HEK293 (cell line): ENCODE data around the gene GCDH.
A peak's percentile ranks its signal among the peaks of the same experiment; 100 is the strongest.

Experiments
- CTCF ChIP-seq: fragments of 450-650 bp; formaldehyde crosslinking; IDR thresholded peaks from 2 replicates; pipeline ENCODE4 v1.5.1; 2016; ENCODE audit warnings: missing biosample characterization, missing genetic modification characterization
- GLI4 ChIP-seq: fragments of 450-650 bp; formaldehyde crosslinking; IDR thresholded peaks from 2 replicates; pipeline ENCODE4 v1.5.1; 2016; ENCODE audit warnings: missing biosample characterization, missing genetic modification characterization
- KLF16 ChIP-seq: fragments of 450-650 bp; formaldehyde crosslinking; IDR thresholded peaks from 2 replicates; pipeline ENCODE4 v1.5.1; 2017; ENCODE audit warnings: missing biosample characterization, missing genetic modification characterization
- PRDM10 ChIP-seq: fragments of 450-650 bp; formaldehyde crosslinking; IDR thresholded peaks from 2 replicates; pipeline ENCODE4 v1.5.1; 2016; ENCODE audit warnings: missing biosample characterization, missing genetic modification characterization
- SP2 ChIP-seq: fragments of 450-650 bp; formaldehyde crosslinking; IDR thresholded peaks from 2 replicates; pipeline ENCODE4 v1.5.1; 2016; ENCODE audit warnings: missing biosample characterization, missing genetic modification characterization
- TSHZ1 ChIP-seq: fragments of 450-650 bp; formaldehyde crosslinking; IDR thresholded peaks from 2 replicates; pipeline ENCODE4 v1.5.1; 2016; ENCODE audit warnings: missing biosample characterization, missing genetic modification characterization, borderline replicate concordance
- ZBTB11 ChIP-seq: fragments of 450-650 bp; formaldehyde crosslinking; conservative IDR thresholded peaks from 2 replicates; pipeline ENCODE4 v1.5.1; 2016; ENCODE audit warnings: low read depth, missing biosample characterization, missing genetic modification characterization
- ZBTB48 ChIP-seq: fragments of 450-650 bp; formaldehyde crosslinking; IDR thresholded peaks from 2 replicates; pipeline ENCODE4 v1.5.1; 2016; ENCODE audit warnings: missing biosample characterization, missing genetic modification characterization
- ZBTB7A ChIP-seq: fragments of 450-650 bp; formaldehyde crosslinking; IDR thresholded peaks from 2 replicates; pipeline ENCODE4 v1.5.1; 2016; ENCODE audit warnings: low read depth, missing biosample characterization, missing genetic modification characterization
- ZEB2 ChIP-seq: fragments of 450-650 bp; formaldehyde crosslinking; IDR thresholded peaks from 2 replicates; pipeline ENCODE4 v1.5.1; 2016; ENCODE audit warnings: missing biosample characterization, missing genetic modification characterization
- ZFHX2 ChIP-seq: fragments of 450-650 bp; formaldehyde crosslinking; conservative IDR thresholded peaks from 2 replicates; pipeline ENCODE4 v1.5.1; 2016; ENCODE audit warnings: missing biosample characterization, missing genetic modification characterization
- ZFP37 ChIP-seq: fragments of 450-650 bp; formaldehyde crosslinking; IDR thresholded peaks from 2 replicates; pipeline ENCODE4 v1.5.1; 2016; ENCODE audit warnings: missing biosample characterization, missing genetic modification characterization
- ZFP69B ChIP-seq: fragments of 450-650 bp; formaldehyde crosslinking; IDR thresholded peaks from 2 replicates; pipeline ENCODE4 v1.5.1; 2016; ENCODE audit warnings: missing biosample characterization, missing genetic modification characterization
- ZIC2 ChIP-seq: fragments of 450-650 bp; formaldehyde crosslinking; IDR thresholded peaks from 2 replicates; pipeline ENCODE4 v1.5.1; 2016; ENCODE audit warnings: missing biosample characterization, missing genetic modification characterization
- ZNF138 ChIP-seq: fragments of 450-650 bp; formaldehyde crosslinking; IDR thresholded peaks from 2 replicates; pipeline ENCODE4 v1.5.1; 2016; ENCODE audit warnings: missing biosample characterization, missing genetic modification characterization, borderline replicate concordance
- ZNF23 ChIP-seq: fragments of 450-650 bp; formaldehyde crosslinking; IDR thresholded peaks from 2 replicates; pipeline ENCODE4 v1.5.1; 2016; ENCODE audit warnings: missing biosample characterization, missing genetic modification characterization, borderline replicate concordance
- ZNF24 ChIP-seq: fragments of 450-650 bp; formaldehyde crosslinking; IDR thresholded peaks from 2 replicates; pipeline ENCODE4 v1.5.1; 2016; ENCODE audit warnings: missing biosample characterization, missing genetic modification characterization
- ZNF335 ChIP-seq: fragments of 450-650 bp; formaldehyde crosslinking; conservative IDR thresholded peaks from 2 replicates; pipeline ENCODE4 v1.5.1; 2016; ENCODE audit warnings: missing biosample characterization, missing genetic modification characterization
- ZNF426 ChIP-seq: fragments of 450-650 bp; formaldehyde crosslinking; IDR thresholded peaks from 2 replicates; pipeline ENCODE4 v1.5.1; 2017; ENCODE audit warnings: missing biosample characterization, missing genetic modification characterization, mild to moderate bottlenecking, inconsistent platforms, moderate library complexity
- ZNF610 ChIP-seq: fragments of 450-650 bp; formaldehyde crosslinking; IDR thresholded peaks from 2 replicates; pipeline ENCODE4 v1.5.1; 2016; ENCODE audit warnings: missing biosample characterization, missing genetic modification characterization, borderline replicate concordance
- ZNF626 ChIP-seq: fragments of 450-650 bp; sonication (Bioruptor Pico); formaldehyde crosslinking; IDR thresholded peaks from 2 replicates; pipeline ENCODE4 v1.5.1; 2018; ENCODE audit warnings: missing biosample characterization, missing genetic modification characterization, inconsistent platforms
- ZNF660 ChIP-seq: fragments of 450-650 bp; IDR thresholded peaks from 2 replicates; pipeline ENCODE4 v1.5.1; 2018; ENCODE audit warnings: missing biosample characterization, mild to moderate bottlenecking, missing genetic modification characterization
- ZNF664 ChIP-seq: fragments of 450-650 bp; formaldehyde crosslinking; IDR thresholded peaks from 2 replicates; pipeline ENCODE4 v1.5.1; 2016; ENCODE audit warnings: missing biosample characterization, missing genetic modification characterization
- ZNF692 ChIP-seq: fragments of 450-650 bp; formaldehyde crosslinking; IDR thresholded peaks from 2 replicates; pipeline ENCODE4 v1.5.1; 2016; ENCODE audit warnings: missing biosample characterization, missing genetic modification characterization
- ZNF785 ChIP-seq: fragments of 450-650 bp; formaldehyde crosslinking; IDR thresholded peaks from 2 replicates; pipeline ENCODE4 v1.5.1; 2016; ENCODE audit warnings: missing biosample characterization, missing genetic modification characterization

Gene GCDH

GRCh38 chr19:12937927-12938778, 47.2 kb downstream of the GCDH start, which contains the start of gene CALR (continued):
- TF ChIP-seq ZBTB11 (tag by site-specific recombination), result peak; percentile 40
- TF ChIP-seq ZFP37 (tag by site-specific recombination), result 0 out of 2 replicates have a peak, but pooled peaks have one; percentile 64
- TF ChIP-seq ZNF626 (tag by site-specific recombination), result no peak
- TF ChIP-seq ZNF426, result no peak
- peak; percentile 95 for TF ChIP-seq ZNF785
- peak; percentile 65; the same call in 1 of the 2 replicates for TF ChIP-seq ZIC2 (tag by site-specific recombination)
- peak; percentile 73 for TF ChIP-seq ZBTB48
- TF ChIP-seq ZFP69B (tag by site-specific recombination), result peak; percentile 74
- TF ChIP-seq ZNF24 (tag by site-specific recombination), result peak; percentile 90
- peak; percentile 41; the same call in 1 of the 2 replicates for TF ChIP-seq ZNF610 (tag by site-specific recombination)
- 0 out of 2 replicates have a peak, but pooled peaks have one; percentile 37 for TF ChIP-seq CTCF
- peak; percentile 88 for TF ChIP-seq ZEB2 (tag by site-specific recombination)
- peak; percentile 84 for TF ChIP-seq ZNF660
- TF ChIP-seq ZNF664 (tag by site-specific recombination), result no peak
- TF ChIP-seq KLF16 (tag by site-specific recombination), result peak; percentile 89
- TF ChIP-seq SP2, result peak; percentile 98
- TF ChIP-seq ZBTB7A (tag by site-specific recombination), result peak; percentile 61; the same call in 1 of the 2 replicates
- peak; percentile 69 for TF ChIP-seq PRDM10 (tag by site-specific recombination)
- TF ChIP-seq ZNF23, result no peak
- peak; percentile 95 for TF ChIP-seq ZFHX2 (tag by site-specific recombination)
- peak; percentile 91; the same call in 1 of the 2 replicates for TF ChIP-seq GLI4 (tag by site-specific recombination)
- peak; percentile 71 for TF ChIP-seq ZNF692 (tag by site-specific recombination)
- peak; percentile 87 for TF ChIP-seq ZNF335 (tag by site-specific recombination)
- no peak for TF ChIP-seq ZNF138
- 0 out of 2 replicates have a peak, but pooled peaks have one; percentile 21 for TF ChIP-seq TSHZ1 (tag by site-specific recombination)
